CD4-positive, alpha-beta T cell treated with Interleukin-6 at 100 ng/mL for 8 hours (primary cell): Measurements from ENCODE around the gene CLDND2.

ENCODE experiments used
- DNase-seq: peaks from one replicate; pipeline ENCODE4 v3.0.0-alpha.2; 2020; ENCODE audit warnings: mixed read lengths, low spot score

The CLDND2 gene

GRCh38 chr19:51330366-51330765 is 38.4 kb downstream of the CLDND2 start:
- no peak for DNase-seq

GRCh38 chr19:51329411-51329810 is 39.4 kb downstream of the CLDND2 start:
- no peak for DNase-seq

DNA sequence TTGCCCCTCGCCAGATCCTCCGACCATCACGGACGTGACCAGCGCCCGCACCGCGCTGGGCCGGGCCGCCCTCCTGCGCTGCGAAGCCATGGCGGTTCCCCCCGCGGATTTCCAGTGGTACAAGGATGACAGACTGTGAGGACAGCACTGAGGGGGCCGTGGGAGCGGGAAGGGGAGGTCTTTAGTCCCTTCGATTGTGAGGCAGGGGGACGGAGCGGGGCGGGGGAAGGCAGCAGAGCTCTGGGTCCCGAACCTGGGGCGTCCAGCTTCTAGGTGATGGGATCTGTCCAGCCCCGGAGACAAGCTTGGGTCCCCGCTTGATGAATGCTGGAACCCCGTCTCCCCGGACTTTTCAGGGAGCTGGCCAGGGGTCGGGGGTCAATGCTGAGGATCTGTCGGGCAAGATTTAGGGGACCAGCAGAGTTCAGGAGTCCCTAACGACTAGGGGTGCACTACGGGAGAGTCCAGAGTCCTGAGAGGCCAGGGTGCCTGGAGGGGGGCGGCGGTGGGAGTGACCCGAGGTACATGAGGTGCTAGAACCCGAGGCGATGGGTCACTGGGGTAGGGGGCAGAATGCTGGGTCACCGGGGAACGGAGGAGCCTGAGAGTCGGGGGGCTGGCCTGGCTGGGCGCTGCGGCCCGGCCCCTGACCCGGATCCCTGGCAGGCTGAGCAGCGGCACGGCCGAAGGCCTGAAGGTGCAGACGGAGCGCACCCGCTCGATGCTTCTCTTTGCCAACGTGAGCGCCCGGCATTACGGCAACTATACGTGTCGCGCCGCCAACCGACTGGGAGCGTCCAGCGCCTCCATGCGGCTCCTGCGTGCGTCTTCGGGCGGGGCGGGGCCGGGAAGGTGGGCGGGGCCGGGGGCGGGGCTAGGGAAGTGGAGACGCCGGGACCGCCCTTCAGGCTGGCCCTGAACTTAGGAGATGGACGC is 41.5 kb downstream of the CLDND2 start:
- DNase-seq = peak; percentile 41

DNA sequence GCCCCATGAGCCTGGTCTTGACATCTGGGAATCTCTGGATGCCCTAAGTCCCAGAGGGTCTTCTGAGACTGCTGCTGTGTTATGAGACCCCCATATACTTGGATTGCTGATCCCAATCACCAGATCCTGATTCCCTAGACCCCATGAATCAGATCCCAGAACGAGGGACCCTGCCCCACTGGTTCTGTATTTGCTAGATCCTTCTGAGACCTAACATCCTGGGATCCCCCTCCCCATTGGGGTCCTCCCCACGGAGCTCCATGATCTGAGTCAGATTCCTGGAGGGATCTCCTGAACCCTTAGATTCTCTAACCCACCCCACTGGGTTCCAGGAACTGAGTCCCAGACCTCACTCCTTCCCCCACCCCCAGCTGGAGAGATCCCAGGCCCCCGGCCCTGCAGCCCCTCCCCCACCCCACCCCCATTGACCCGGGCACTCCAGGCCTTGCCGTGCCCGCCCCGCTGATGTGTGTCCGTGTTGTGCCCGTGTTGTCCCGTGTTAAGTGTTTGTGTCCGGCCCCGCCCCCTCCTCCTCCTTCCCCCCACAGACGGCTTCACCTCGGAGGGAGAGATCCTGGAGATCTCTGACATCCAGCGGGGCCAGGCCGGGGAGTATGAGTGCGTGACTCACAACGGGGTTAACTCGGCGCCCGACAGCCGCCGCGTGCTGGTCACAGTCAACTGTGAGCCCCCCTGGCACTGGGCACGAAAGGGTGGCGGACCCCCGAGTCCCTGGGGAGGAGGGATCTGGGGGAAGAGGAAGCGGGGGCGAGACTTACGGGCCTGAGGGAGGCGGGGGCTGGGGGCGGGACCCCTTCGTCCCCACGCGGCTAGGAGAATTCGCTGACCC is 42.4 kb downstream of the CLDND2 start:
- no peak for DNase-seq

GRCh38 chr19:51325161-51325976 is 43.4 kb downstream of the CLDND2 start:
- no peak for DNase-seq

GRCh38 chr19:51324167-51324481 is 44.7 kb downstream of the CLDND2 start:
- DNase-seq = no peak

DNA sequence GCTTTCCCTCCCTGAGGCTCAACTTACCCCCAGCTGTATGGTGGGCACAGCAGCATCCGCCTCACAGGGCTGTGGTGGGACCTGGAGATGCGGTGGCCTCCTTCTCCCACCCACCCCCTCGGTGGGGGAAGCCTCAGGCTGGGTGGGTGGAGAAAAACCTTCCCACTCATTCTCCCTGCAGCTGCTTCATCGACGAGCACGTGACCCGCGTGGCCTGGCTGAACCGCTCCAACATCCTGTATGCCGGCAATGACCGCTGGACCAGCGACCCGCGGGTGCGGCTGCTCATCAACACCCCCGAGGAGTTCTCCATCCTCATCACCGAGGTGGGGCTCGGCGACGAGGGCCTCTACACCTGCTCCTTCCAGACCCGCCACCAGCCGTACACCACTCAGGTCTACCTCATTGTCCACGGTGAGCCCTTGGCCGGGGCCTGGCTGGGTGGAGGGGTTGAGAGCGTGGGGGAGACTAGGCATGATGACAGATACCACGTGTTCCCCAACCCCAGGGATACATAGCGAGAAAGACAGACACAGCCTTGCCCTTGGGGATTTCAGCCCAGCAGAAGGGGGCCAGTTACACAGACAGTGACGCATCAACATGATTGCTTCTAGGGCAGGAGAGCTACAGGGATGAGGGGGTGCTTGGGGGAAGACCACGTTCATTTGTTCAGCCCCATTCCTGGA is 45.2 kb downstream of the CLDND2 start:
- no peak for DNase-seq

DNA sequence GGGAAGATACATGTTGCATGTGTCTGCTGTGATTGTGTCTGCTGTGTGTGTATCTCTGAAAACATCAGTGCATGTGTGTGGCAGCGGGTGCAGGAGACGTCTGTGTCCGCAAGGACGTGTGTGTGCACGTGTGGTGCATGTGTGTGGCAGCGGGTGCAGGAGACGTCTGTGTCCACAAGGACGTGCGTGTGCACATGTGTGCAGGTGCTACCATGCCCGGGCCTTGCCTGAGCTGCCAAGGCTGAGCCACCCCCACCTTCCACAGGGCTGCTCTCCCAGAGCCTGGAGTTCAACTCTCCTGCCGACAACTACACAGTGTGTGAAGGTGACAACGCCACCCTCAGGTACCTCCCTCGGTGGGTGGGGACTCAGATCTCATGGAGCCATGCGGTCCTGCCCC is 47.0 kb downstream of the CLDND2 start:
- no peak for DNase-seq

- DNase-seq = no peak
These were observed 48.5 kb downstream of the CLDND2 start for GRCh38 chr19:51320280-51320657.

- no peak for DNase-seq
These were observed 49.0 kb downstream of the CLDND2 start for GRCh38 chr19:51319649-51320279.

DNA sequence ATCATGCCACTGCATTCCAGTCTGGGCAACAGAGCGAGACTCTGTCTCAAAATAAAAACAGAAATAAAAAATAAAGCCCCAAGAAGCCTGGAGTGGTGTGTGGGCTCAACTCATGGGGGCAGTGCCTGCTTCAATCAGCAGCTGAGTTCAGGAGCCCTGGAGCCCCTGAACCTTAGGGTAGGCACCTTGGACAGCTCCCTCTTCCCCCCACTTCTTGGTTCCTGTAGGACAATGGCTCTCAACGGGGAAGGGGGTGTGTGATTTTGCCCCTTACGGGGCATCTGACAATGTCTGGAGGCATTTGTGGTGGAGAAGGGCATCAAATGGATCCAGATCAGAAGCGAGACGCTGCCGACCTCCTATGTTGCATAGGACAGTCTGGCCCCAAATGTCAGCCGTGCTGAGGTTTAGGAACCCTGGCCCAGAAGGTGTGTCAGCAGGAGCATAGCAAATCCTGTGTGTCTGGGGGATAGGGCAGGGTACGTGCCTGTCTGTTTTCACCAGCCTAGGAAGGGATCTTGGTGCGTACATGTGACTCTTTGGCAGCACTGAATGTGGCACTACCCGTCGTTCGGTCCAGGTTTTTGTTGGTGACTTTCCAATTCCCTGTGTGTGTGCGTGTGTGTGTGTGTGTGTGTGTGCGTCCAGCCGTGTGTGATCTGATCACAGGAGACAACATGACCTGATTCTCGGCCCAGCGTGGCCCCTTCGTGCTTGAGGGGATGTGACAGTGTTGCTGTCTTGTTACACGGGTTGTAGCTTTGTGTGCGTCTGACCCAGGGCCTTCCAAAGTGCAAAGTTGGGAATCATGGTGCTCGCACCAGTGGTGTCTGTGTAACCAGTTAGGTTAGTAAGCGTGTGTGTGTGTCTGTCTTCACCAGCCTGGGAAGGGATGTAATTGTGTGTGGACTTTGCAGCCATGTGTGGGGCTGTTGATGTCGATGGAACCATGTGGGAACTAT is 49.8 kb downstream of the CLDND2 start:
- DNase-seq = no peak

GRCh38 chr19:51317968-51318367 is 50.8 kb downstream of the CLDND2 start:
- no peak for DNase-seq

DNA sequence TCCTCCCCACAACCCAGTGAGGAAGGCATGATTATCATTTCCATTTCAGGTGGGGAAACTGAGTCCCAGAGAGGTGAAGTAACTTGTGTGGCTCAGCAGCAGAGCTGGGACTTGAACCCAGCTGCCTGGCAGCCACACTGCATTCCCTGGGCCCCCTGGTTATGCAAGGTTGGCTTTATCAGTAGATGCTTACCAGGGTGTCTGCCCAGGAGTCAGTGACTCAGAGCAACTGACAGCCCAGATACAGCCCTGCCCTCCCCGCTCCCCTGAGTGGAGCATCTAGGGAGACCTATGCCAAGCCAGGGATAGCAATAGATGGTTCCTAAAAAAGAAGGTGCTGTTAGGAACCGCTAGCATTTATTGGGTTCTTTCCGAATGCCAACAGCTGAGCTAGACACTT is 51.4 kb downstream of the CLDND2 start:
- DNase-seq = no peak
